WTC11 (cell line): ENCODE measurements around the gene EMILIN3. TPM values are rescaled to one million over a fixed set of nuclear protein-coding genes. Genes with fewer than 3 reads are reported as not detected.

Experiments used
- ATAC-seq: fragments of 200-7000 bp; cut with Tn5 transposase; 2 replicates; pipeline ENCODE4 v1.10.0; 2021; ENCODE audit warnings: mild to moderate bottlenecking, moderate library complexity
- CTCF ChIA-PET: fragments of 300-600 bp; sonication (Branson Sonifier 250); formaldehyde crosslinking; loops from one replicate; lab custom pipeline; 2021; ENCODE audit warnings: antibody characterized with exemption; lab: Charles Lee
- POLR2A ChIA-PET: fragments of 350-600 bp; sonication (Branson Sonifier 250); formaldehyde crosslinking; loops from one replicate; lab custom pipeline; 2021; ENCODE audit warnings: antibody characterized with exemption; lab: Charles Lee
- DNase-seq: peaks from one replicate; pipeline ENCODE4 v3.0.0; 2021; ENCODE audit warnings: low spot score
- H3K27ac Mint-ChIP-seq: 2 replicates; pipeline ENCODE4 v1.8.0; 2021; ENCODE audit warnings: mixed read lengths
- H3K27me3 Mint-ChIP-seq: 2 replicates; pipeline ENCODE4 v1.8.0; 2021; ENCODE audit warnings: low read depth, mild to moderate bottlenecking, moderate library complexity, mixed read lengths
- H3K36me3 Mint-ChIP-seq: 2 replicates; pipeline ENCODE4 v1.8.0; 2021; ENCODE audit warnings: mixed read lengths
- H3K4me1 Mint-ChIP-seq: 2 replicates; pipeline ENCODE4 v1.8.0; 2022; ENCODE audit warnings: mixed read lengths
- H3K4me3 Mint-ChIP-seq: 2 replicates; pipeline ENCODE4 v1.8.0; 2021; ENCODE audit warnings: mild to moderate bottlenecking, moderate library complexity, mixed read lengths
- H3K9me3 Mint-ChIP-seq: 2 replicates; pipeline ENCODE4 v1.8.0; 2021; ENCODE audit warnings: mixed read lengths
- CBFB ChIP-seq: sonication (generic); formaldehyde crosslinking; IDR thresholded peaks from 2 replicates; pipeline ENCODE4 v1.8.1; 2022; ENCODE audit warnings: mild to moderate bottlenecking, low read depth, missing genetic modification reagents
- ELF4 ChIP-seq: sonication (generic); formaldehyde crosslinking; IDR thresholded peaks from 2 replicates; pipeline ENCODE4 v1.8.1; 2022; ENCODE audit warnings: low read depth, mild to moderate bottlenecking, moderate library complexity, missing genetic modification reagents
- GABPB1 ChIP-seq: sonication (generic); formaldehyde crosslinking; IDR thresholded peaks from 2 replicates; pipeline ENCODE4 v1.8.1; 2023; ENCODE audit warnings: mild to moderate bottlenecking, missing genetic modification reagents
- GRHL2 ChIP-seq: fragments of 250-450 bp; sonication (Bioruptor Pico); IDR thresholded peaks from 2 replicates; pipeline ENCODE4 v1.8.0; 2022; ENCODE audit warnings: mild to moderate bottlenecking, moderate library complexity; ENCODE audit not compliant: insufficient replicate concordance, severe bottlenecking
- NR1H2 ChIP-seq: sonication (generic); formaldehyde crosslinking; IDR thresholded peaks from 2 replicates; pipeline ENCODE4 v1.9.0; 2021; ENCODE audit warnings: mild to moderate bottlenecking, moderate library complexity, missing genetic modification reagents
- OVOL2 ChIP-seq: fragments of 250-450 bp; sonication (Bioruptor Pico); IDR thresholded peaks from 2 replicates; pipeline ENCODE4 v1.9.0; 2021; ENCODE audit warnings: mild to moderate bottlenecking, borderline replicate concordance
- PRRX2 ChIP-seq: fragments of 250-450 bp; sonication (Bioruptor Pico); IDR thresholded peaks from 2 replicates; pipeline ENCODE4 v1.8.0; 2021; ENCODE audit warnings: mild to moderate bottlenecking
- RORB ChIP-seq: fragments of 250-450 bp; sonication (Bioruptor Pico); IDR thresholded peaks from 2 replicates; pipeline ENCODE4 v1.9.0; 2021; ENCODE audit warnings: mild to moderate bottlenecking
- TEAD1 ChIP-seq: sonication (generic); formaldehyde crosslinking; IDR thresholded peaks from 2 replicates; pipeline ENCODE4 v1.8.0; 2022; ENCODE audit warnings: mild to moderate bottlenecking, missing genetic modification reagents
- ZNF121 ChIP-seq: sonication (generic); formaldehyde crosslinking; IDR thresholded peaks from 2 replicates; pipeline ENCODE4 v1.8.0; 2023; ENCODE audit warnings: missing genetic modification reagents
- ZNF317 ChIP-seq: sonication (generic); formaldehyde crosslinking; IDR thresholded peaks from 2 replicates; pipeline ENCODE4 v1.8.1; 2023; ENCODE audit warnings: low read depth, mild to moderate bottlenecking, moderate library complexity, missing genetic modification reagents, borderline replicate concordance
- ZNF416 ChIP-seq: fragments of 250-450 bp; sonication (Bioruptor Pico); IDR thresholded peaks from 2 replicates; pipeline ENCODE4 v1.9.0; 2021; ENCODE audit warnings: mild to moderate bottlenecking, inconsistent platforms
- ZNF423 ChIP-seq: fragments of 250-450 bp; sonication (Bioruptor Pico); IDR thresholded peaks from 2 replicates; pipeline ENCODE4 v2.1.2; 2022; ENCODE audit warnings: mild to moderate bottlenecking, moderate library complexity
- total RNA-seq: library from RNA; stranded (reverse); gene quantifications from 3 replicates; pipeline ENCODE4 v1.2.3, GENCODE V29; 2021
- TF ChIP-seq, protein P1 (sequence below): sonication (generic); formaldehyde crosslinking; IDR thresholded peaks from 2 replicates; pipeline ENCODE4 v1.8.1; 2022; ENCODE audit warnings: missing genetic modification reagents, borderline replicate concordance
- TF ChIP-seq, protein P2 (sequence below): fragments of 250-450 bp; sonication (Bioruptor Pico); conservative IDR thresholded peaks from 2 replicates; pipeline ENCODE4 v1.9.0; 2021; ENCODE audit warnings: mild to moderate bottlenecking
- TF ChIP-seq, protein P3 (sequence below): sonication (generic); formaldehyde crosslinking; IDR thresholded peaks from 2 replicates; pipeline ENCODE4 v1.8.1; 2022; ENCODE audit warnings: mild to moderate bottlenecking, moderate library complexity, missing genetic modification reagents
- TF ChIP-seq, protein P4 (sequence below): sonication (generic); formaldehyde crosslinking; IDR thresholded peaks from 2 replicates; pipeline ENCODE4 v1.8.1; 2023; ENCODE audit warnings: mild to moderate bottlenecking, missing genetic modification reagents, moderate library complexity
- TF ChIP-seq, protein P5 (sequence below): sonication (generic); formaldehyde crosslinking; IDR thresholded peaks from 2 replicates; pipeline ENCODE4 v1.8.1; 2023; ENCODE audit warnings: mild to moderate bottlenecking, missing genetic modification reagents, borderline replicate concordance
- TF ChIP-seq, protein P6 (sequence below): sonication (generic); formaldehyde crosslinking; IDR thresholded peaks from 2 replicates; pipeline ENCODE4 v1.8.0; 2023; ENCODE audit warnings: mild to moderate bottlenecking, missing genetic modification reagents

EMILIN3 gene
- total RNA-seq, 1 experiment from 2014 or later: 5.5 TPM

DNA sequence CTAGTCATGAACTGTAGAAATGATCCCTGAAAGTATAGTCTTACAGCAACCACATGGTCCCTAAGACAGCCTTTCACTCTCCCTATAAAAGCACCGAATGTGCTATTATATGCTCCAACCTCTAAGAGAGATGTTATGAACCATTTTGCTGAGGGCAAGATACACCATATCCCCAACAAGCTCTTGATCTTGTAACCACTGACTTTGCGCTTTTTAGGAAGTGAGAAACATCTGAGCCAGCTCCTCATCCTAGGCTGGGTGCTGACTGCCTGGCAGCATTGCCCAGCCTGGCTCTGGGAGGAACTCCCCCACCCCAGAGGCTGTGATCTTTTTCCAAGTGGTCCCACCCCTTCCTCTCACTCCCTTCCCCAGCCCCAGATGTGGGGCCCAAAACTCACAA is 3.1 kb upstream of the EMILIN3 start:
- H3K27ac Mint-ChIP-seq: no peak overlapping the region
- H3K4me1 Mint-ChIP-seq: peaks cover 12% of the 10 kb centered on the region
- peaks cover 10% of the 10 kb centered on the region for H3K36me3 Mint-ChIP-seq
- POLR2A ChIA-PET: no interaction called here
- CTCF ChIA-PET: interaction anchor here (1.2 kb wide), 1 partner anchor 197 kb away, joined by 4 read pairs; no protein-coding TSS in a partner anchor
- H3K27me3 Mint-ChIP-seq: peaks cover 54% of the 10 kb centered on the region
- DNase-seq: no peak
- H3K9me3 Mint-ChIP-seq: peaks cover 23% of the 10 kb centered on the region
- no peak overlapping the region for H3K4me3 Mint-ChIP-seq
- TF ChIP-seq GRHL2 (CRISPR knock-in tag) (no peak), ZNF317 (CRISPR knock-in tag) (no peak), PRRX2 (CRISPR knock-in tag) (no peak), GABPB1 (CRISPR knock-in tag) (no peak), NR1H2 (no peak), TEAD1 (CRISPR knock-in tag) (no peak), OVOL2 (CRISPR knock-in tag) (no peak), ZNF423 (no peak), RORB (CRISPR knock-in tag) (no peak), ZNF121 (no peak)
- TF ChIP-seq, protein P1, sequence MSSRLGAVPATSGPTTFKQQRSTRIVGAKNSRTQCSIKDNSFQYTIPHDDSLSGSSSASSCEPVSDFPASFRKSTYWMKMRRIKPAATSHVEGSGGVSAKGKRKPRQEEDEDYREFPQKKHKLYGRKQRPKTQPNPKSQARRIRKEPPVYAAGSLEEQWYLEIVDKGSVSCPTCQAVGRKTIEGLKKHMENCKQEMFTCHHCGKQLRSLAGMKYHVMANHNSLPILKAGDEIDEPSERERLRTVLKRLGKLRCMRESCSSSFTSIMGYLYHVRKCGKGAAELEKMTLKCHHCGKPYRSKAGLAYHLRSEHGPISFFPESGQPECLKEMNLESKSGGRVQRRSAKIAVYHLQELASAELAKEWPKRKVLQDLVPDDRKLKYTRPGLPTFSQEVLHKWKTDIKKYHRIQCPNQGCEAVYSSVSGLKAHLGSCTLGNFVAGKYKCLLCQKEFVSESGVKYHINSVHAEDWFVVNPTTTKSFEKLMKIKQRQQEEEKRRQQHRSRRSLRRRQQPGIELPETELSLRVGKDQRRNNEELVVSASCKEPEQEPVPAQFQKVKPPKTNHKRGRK (CRISPR knock-in tag): no peak
- TF ChIP-seq, protein P2, sequence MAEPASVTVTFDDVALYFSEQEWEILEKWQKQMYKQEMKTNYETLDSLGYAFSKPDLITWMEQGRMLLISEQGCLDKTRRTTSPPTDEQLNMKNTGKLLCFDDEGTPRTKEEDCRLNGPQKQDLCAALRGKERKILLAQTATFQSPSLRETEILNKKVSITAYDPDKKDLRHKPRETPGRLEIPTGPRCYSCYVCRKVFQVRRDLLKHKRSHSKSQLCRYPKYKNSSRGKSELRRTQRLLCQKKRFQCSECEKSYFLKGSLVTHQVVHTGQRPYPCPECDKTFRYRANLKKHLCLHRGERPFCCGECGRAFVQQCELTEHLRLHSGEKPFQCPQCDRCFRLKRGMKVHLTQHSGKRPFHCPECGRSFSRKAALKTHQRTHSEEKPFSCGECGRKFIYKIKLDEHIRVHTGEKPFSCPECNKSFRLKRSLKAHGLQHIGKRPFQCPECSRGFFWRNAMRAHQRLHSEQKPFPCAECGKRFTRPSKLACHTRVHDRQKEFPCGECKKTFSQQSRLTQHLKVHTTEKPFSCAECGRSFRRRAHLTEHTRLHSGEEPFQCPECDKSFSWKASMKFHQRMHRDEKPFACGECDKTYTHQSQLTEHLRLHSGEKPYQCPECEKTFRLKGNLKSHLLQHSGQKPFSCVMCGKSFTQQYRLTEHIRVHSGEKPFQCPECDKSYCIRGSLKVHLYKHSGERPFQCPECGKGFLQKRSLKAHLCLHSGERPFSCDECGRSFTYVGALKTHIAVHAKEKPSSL (CRISPR knock-in tag): no peak
- ATAC-seq: no peak

DNA sequence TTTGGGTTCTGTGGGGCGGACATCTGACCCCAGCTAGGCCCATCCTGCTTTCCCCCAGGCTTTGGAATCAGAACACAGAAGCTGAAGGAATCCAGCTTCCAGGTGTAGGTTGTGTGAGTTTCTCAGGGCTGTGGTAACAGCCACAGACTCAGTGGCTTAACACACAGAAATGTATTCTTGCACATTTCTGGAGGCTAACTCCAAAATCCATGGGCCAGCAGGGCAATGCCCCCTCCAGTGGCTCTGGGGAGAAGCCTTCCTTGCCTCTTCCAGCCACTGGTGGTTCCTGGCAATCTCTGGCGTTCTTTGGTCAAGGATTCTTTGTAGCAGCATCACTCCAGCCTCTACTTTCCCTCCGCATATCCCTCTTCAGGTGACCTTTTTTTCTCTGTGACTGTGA is 1.3 kb upstream of the EMILIN3 start:
- ATAC-seq (no peak), DNase-seq (no peak)
- Mint-ChIP-seq H3K27ac (no peak overlapping the region), H3K36me3 (peaks cover 10% of the 10 kb centered on the region), H3K9me3 (peaks cover 20% of the 10 kb centered on the region), H3K27me3 (peaks cover 58% of the 10 kb centered on the region), H3K4me3 (no peak overlapping the region), H3K4me1 (peaks cover 12% of the 10 kb centered on the region)
- ChIA-PET CTCF (interaction anchor here (0.5 to 3.1 kb wide), 5 partner anchors 20 to 232 kb away, joined by 3 to 13 read pairs (median 6); no protein-coding TSS in a partner anchor), POLR2A (no interaction called here)
- TF ChIP-seq ZNF416 (CRISPR knock-in tag) (no peak), ZNF423 (no peak), ELF4 (CRISPR knock-in tag) (no peak), NR1H2 (no peak), CBFB (CRISPR knock-in tag) (no peak)
- TF ChIP-seq, protein P3, sequence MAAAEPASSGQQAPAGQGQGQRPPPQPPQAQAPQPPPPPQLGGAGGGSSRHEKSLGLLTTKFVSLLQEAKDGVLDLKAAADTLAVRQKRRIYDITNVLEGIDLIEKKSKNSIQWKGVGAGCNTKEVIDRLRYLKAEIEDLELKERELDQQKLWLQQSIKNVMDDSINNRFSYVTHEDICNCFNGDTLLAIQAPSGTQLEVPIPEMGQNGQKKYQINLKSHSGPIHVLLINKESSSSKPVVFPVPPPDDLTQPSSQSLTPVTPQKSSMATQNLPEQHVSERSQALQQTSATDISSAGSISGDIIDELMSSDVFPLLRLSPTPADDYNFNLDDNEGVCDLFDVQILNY (CRISPR knock-in tag): no peak
- TF ChIP-seq, protein P4, sequence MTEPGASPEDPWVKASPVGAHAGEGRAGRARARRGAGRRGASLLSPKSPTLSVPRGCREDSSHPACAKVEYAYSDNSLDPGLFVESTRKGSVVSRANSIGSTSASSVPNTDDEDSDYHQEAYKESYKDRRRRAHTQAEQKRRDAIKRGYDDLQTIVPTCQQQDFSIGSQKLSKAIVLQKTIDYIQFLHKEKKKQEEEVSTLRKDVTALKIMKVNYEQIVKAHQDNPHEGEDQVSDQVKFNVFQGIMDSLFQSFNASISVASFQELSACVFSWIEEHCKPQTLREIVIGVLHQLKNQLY: no peak
- TF ChIP-seq, protein P5, sequence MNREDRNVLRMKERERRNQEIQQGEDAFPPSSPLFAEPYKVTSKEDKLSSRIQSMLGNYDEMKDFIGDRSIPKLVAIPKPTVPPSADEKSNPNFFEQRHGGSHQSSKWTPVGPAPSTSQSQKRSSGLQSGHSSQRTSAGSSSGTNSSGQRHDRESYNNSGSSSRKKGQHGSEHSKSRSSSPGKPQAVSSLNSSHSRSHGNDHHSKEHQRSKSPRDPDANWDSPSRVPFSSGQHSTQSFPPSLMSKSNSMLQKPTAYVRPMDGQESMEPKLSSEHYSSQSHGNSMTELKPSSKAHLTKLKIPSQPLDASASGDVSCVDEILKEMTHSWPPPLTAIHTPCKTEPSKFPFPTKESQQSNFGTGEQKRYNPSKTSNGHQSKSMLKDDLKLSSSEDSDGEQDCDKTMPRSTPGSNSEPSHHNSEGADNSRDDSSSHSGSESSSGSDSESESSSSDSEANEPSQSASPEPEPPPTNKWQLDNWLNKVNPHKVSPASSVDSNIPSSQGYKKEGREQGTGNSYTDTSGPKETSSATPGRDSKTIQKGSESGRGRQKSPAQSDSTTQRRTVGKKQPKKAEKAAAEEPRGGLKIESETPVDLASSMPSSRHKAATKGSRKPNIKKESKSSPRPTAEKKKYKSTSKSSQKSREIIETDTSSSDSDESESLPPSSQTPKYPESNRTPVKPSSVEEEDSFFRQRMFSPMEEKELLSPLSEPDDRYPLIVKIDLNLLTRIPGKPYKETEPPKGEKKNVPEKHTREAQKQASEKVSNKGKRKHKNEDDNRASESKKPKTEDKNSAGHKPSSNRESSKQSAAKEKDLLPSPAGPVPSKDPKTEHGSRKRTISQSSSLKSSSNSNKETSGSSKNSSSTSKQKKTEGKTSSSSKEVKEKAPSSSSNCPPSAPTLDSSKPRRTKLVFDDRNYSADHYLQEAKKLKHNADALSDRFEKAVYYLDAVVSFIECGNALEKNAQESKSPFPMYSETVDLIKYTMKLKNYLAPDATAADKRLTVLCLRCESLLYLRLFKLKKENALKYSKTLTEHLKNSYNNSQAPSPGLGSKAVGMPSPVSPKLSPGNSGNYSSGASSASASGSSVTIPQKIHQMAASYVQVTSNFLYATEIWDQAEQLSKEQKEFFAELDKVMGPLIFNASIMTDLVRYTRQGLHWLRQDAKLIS (CRISPR knock-in tag): no peak
- TF ChIP-seq, protein P6, sequence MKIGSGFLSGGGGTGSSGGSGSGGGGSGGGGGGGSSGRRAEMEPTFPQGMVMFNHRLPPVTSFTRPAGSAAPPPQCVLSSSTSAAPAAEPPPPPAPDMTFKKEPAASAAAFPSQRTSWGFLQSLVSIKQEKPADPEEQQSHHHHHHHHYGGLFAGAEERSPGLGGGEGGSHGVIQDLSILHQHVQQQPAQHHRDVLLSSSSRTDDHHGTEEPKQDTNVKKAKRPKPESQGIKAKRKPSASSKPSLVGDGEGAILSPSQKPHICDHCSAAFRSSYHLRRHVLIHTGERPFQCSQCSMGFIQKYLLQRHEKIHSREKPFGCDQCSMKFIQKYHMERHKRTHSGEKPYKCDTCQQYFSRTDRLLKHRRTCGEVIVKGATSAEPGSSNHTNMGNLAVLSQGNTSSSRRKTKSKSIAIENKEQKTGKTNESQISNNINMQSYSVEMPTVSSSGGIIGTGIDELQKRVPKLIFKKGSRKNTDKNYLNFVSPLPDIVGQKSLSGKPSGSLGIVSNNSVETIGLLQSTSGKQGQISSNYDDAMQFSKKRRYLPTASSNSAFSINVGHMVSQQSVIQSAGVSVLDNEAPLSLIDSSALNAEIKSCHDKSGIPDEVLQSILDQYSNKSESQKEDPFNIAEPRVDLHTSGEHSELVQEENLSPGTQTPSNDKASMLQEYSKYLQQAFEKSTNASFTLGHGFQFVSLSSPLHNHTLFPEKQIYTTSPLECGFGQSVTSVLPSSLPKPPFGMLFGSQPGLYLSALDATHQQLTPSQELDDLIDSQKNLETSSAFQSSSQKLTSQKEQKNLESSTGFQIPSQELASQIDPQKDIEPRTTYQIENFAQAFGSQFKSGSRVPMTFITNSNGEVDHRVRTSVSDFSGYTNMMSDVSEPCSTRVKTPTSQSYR (CRISPR knock-in tag): no peak
- TF ChIP-seq, protein P2 (CRISPR knock-in tag): no peak
